ENCODE data around the gene SNRPB. TPM values are rescaled to one million over a fixed set of nuclear protein-coding genes. Genes with fewer than 3 reads are reported as not detected.
"Not testable (repeated sequence)": the region's sequence is repeated elsewhere in the genome, so short reads cannot be mapped to it uniquely, and the experiment has no call there.

SNRPB gene
- 334 TPM for polyA plus RNA-seq

GRCh38 chr20:2470423-2471193 is at the start of gene SNRPB:
Gene SNRPB (minus strand): TSS chr20:2470789. CDS start chr20:2470690, 99 bp downstream.
- Mint-ChIP-seq H3K36me3 (peaks cover 7% of the 10 kb centered on the region), H3K4me3 (peak within 1 kb of the TSS; percentile 98 to 99 (median 98)), H3K4me1 (peaks cover 19 to 28% (median 28%) of the 10 kb centered on the region in 3 donors), H3K9me3 (no peaks in the 10 kb centered on the region), H3K27ac (peak within 1 kb of the TSS; percentile 97 to 99 (median 99)), H3K27me3 (no peaks in the 10 kb centered on the region)

- H3K27me3 Mint-ChIP-seq: peaks cover 4% of the 10 kb centered on the region
- no peak overlapping the region for H3K27ac Mint-ChIP-seq
- no peak overlapping the region for H3K4me3 Mint-ChIP-seq
- no peaks in the 10 kb centered on the region for H3K9me3 Mint-ChIP-seq
- H3K4me1 Mint-ChIP-seq: peaks cover 0 to 5% (median 2%) of the 10 kb centered on the region in 3 donors
- no peaks in the 10 kb centered on the region for H3K36me3 Mint-ChIP-seq
Measured at GRCh38 chr20:2519115-2519809, 48.7 kb upstream of the SNRPB start.

DNA sequence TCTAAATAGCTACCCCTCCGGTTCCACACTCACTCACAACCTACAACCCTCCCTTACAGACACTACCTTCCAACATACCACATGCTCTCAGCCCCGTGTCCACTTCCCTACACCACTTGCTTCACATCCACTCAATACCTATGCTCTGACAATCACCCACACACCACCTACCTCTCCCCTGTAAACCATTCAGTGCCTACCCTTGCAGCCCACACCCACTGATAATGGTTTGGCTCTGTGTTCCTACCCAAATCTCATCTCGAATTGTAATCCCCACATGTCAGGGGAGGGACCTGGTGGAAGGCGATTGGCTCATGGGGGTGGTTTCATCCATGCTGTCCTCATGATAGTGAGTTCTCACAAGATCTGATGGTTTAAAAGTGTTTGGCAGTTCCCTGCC is 48.0 kb upstream of the SNRPB start:
- Mint-ChIP-seq H3K4me1 (peaks cover 0 to 4% (median 2%) of the 10 kb centered on the region in 3 donors), H3K9me3 (no peaks in the 10 kb centered on the region), H3K27ac (no peak overlapping the region), H3K27me3 (peaks cover 7% of the 10 kb centered on the region), H3K36me3 (no peaks in the 10 kb centered on the region), H3K4me3 (no peak overlapping the region)

DNA sequence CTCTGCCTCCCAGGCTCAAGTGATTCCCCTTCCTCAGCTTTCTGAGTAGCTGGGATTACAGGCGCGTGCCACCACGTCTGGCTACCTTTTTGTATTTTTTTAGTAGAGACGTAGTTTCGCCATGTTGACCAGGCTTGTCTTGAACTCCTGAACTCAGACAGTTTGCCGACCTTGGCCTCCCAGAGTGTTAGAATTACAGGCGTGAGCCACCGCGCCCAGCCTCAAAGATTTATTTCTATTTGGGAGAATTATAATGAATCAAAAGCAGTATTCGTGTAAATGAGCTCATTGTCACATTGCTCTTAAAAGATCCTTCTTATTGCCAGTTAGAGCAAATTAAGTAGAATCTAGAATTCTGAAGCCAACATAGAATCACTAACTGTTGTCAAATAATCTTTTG is 47.5 kb upstream of the SNRPB start:
- no peak overlapping the region for H3K27ac Mint-ChIP-seq
- H3K36me3 Mint-ChIP-seq: no peaks in the 10 kb centered on the region
- H3K4me3 Mint-ChIP-seq: no peak overlapping the region
- H3K27me3 Mint-ChIP-seq: peaks cover 4% of the 10 kb centered on the region
- peaks cover 0 to 4% (median 2%) of the 10 kb centered on the region in 3 donors for H3K4me1 Mint-ChIP-seq
- H3K9me3 Mint-ChIP-seq: no peaks in the 10 kb centered on the region

GRCh38 chr20:2516399-2516798 is 45.8 kb upstream of the SNRPB start:
- peaks cover 0 to under 1% (median 0%) of the 10 kb centered on the region in 3 donors for H3K4me1 Mint-ChIP-seq
- no peak overlapping the region for H3K4me3 Mint-ChIP-seq
- peaks cover 6% of the 10 kb centered on the region for H3K27me3 Mint-ChIP-seq
- no peaks in the 10 kb centered on the region for H3K9me3 Mint-ChIP-seq
- no peak overlapping the region for H3K27ac Mint-ChIP-seq
- no peaks in the 10 kb centered on the region for H3K36me3 Mint-ChIP-seq

- H3K36me3 Mint-ChIP-seq: no peaks in the 10 kb centered on the region
- no peaks in the 10 kb centered on the region for H3K9me3 Mint-ChIP-seq
- H3K4me1 Mint-ChIP-seq: no peaks in the 10 kb centered on the region
- H3K4me3 Mint-ChIP-seq: no peak overlapping the region
- H3K27ac Mint-ChIP-seq: no peak overlapping the region
- H3K27me3 Mint-ChIP-seq: peaks cover 11% of the 10 kb centered on the region
Measured at GRCh38 chr20:2515203-2515602, 44.6 kb upstream of the SNRPB start.

GRCh38 chr20:2509794-2510193 is 39.2 kb upstream of the SNRPB start:
- H3K27ac Mint-ChIP-seq: no peak overlapping the region
- peak overlapping the region in 2 of 4 donors; percentile 54 to 99 for H3K4me3 Mint-ChIP-seq
- peaks cover 11 to 12% (median 11%) of the 10 kb centered on the region in 3 donors for H3K4me1 Mint-ChIP-seq
- H3K36me3 Mint-ChIP-seq: no peaks in the 10 kb centered on the region
- H3K9me3 Mint-ChIP-seq: no peaks in the 10 kb centered on the region
- peaks cover 11% of the 10 kb centered on the region for H3K27me3 Mint-ChIP-seq

- H3K27ac Mint-ChIP-seq: peak overlapping the region in 1 of 3 donors; percentile 88
- no peaks in the 10 kb centered on the region for H3K36me3 Mint-ChIP-seq
- H3K4me1 Mint-ChIP-seq: peaks cover 11 to 12% (median 11%) of the 10 kb centered on the region in 3 donors
Measured at GRCh38 chr20:2509468-2509781, 38.8 kb upstream of the SNRPB start.

DNA sequence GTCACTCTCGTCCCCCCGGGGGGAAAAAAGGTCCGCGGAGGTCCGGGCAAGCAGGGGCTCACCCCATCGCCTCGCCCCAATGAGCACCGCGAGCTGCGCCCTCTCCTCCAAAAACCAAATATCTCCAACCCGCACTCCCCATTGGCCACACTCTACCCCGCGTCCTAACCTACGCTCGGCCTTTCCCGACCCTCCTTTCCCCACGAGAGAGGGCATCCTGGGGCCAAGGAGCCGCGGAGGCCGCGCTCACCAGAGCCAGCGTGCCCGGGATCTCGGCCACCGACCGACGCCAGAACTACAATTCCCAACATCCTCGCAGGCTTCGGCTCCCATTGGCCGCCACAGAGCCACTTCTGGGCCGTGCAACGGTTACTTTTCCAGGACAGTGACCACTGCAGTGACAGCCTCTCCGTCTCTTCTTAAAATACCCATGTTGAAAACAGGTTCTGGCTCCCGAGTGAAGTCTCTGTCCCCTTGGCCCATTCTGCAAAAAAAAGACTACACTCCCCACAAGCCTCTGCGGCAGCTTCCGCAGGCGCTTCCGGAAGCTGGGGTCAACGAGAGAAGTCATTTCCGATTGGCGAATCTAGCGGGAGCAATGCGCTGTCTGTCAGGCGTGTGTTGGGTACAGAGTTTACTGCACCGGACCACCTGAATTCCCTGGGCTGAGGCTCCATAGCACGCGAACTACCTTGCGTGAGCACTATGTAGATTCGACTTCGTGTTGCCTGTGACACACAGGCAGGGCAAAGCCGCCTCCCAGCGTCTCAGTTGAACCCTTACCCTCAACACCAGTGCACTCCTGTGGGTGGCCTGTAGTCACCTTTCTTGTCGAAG is 38.3 kb upstream of the SNRPB start, which contains the start of gene ZNF343:
Gene ZNF343, minus strand, starts transcription at position 285 of the 837 bp plus-strand sequence. CDS start 15,020 bp downstream, outside the sequence.
- Mint-ChIP-seq H3K27me3 (peaks cover 10% of the 10 kb centered on the region), H3K4me1 (peaks cover 11 to 12% (median 11%) of the 10 kb centered on the region in 3 donors), H3K27ac (peak within 1 kb of the TSS; percentile 55 to 97 (median 88)), H3K4me3 (peak within 1 kb of the TSS; percentile 95 to 100 (median 99)), H3K9me3 (no peaks in the 10 kb centered on the region), H3K36me3 (no peaks in the 10 kb centered on the region)

More at GRCh38 chr20:2509468-2509781, 38.8 kb upstream of the SNRPB start:
- Mint-ChIP-seq H3K9me3 (no peaks in the 10 kb centered on the region), H3K27me3 (peaks cover 10% of the 10 kb centered on the region), H3K4me3 (peak overlapping the region; percentile 95 to 100 (median 99))

DNA sequence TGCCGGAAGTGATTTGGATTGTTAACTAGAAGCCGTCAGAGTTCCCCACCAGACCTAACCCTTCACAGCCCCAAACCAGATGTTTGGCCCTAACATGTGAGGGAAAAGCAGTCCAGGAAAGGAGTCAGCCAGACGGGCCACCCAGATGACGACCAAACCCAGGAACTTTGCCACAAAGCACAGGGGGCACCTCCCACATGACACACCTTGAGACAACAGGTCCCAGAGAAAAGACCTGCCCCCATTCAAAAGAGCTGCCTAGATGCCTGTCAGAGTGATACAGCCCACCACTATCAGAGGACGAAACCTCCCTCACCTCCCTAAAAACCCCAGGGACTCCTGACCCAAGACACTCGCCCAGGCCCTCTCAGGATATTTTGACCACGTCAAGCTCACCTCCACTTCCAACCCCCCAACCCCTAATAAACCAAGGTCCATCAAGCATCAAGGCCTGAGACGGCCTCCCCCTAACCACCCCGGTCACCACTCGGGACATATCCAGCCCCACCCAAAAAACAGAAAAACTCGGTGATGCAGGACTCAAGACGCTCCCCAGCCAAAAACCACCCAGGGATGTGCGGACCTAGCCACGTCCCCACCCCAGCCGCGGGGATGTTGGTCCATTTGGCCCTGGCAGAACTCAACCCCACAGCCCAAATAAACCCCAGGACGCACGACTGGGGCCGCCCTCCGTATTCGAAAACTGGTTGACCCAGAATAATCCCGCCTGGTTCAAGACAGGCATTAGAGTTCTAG is 37.5 kb upstream of the SNRPB start:
- no peaks in the 10 kb centered on the region for H3K36me3 Mint-ChIP-seq
- peak overlapping the region; percentile 55 to 97 (median 88) for H3K27ac Mint-ChIP-seq
- peaks cover 7% of the 10 kb centered on the region for H3K27me3 Mint-ChIP-seq
- no peaks in the 10 kb centered on the region for H3K9me3 Mint-ChIP-seq
- H3K4me1 Mint-ChIP-seq: peaks cover 11 to 13% (median 12%) of the 10 kb centered on the region in 3 donors
- peak overlapping the region; percentile 95 to 100 (median 99) for H3K4me3 Mint-ChIP-seq

DNA sequence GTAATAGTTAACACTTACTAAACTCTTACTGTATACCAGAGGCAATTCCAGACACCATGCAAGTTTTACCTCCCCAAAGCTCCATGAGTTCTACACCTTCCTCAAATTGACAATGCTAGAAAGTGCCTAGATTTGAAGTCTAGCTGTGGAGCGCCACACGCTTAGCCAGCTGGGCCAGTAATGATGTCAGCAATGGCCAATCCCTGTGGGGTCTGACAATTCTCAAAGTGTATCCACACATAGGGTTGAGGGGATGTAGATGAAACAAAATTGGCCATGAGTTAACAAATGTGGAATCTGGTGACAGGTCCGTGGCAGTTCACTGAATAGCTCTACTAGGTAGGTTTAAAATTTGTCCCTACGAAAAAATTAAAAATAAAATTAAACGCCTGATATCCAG is 36.9 kb upstream of the SNRPB start:
- Mint-ChIP-seq H3K27me3 (peaks cover 7% of the 10 kb centered on the region), H3K4me3 (peak overlapping the region; percentile 81 to 99 (median 97)), H3K36me3 (no peaks in the 10 kb centered on the region), H3K27ac (peak overlapping the region in 2 of 3 donors; percentile 12 to 88), H3K4me1 (peaks cover 11 to 16% (median 12%) of the 10 kb centered on the region in 3 donors), H3K9me3 (no peaks in the 10 kb centered on the region)

- peak overlapping the region in 2 of 4 donors; percentile 28 to 45 for H3K4me3 Mint-ChIP-seq
- H3K36me3 Mint-ChIP-seq, H3K9me3 Mint-ChIP-seq, H3K27me3 Mint-ChIP-seq, H3K27ac Mint-ChIP-seq: not testable (repeated sequence)
- peaks cover 11 to 16% (median 12%) of the 10 kb centered on the region in 3 donors for H3K4me1 Mint-ChIP-seq
Measured at GRCh38 chr20:2506426-2506825, 35.8 kb upstream of the SNRPB start.

- H3K9me3 Mint-ChIP-seq, H3K36me3 Mint-ChIP-seq, H3K27ac Mint-ChIP-seq, H3K27me3 Mint-ChIP-seq: not testable (repeated sequence)
- H3K4me1 Mint-ChIP-seq: peaks cover 11 to 16% (median 12%) of the 10 kb centered on the region in 3 donors
- H3K4me3 Mint-ChIP-seq: peak overlapping the region in 1 of 4 donors; percentile 56
Measured at GRCh38 chr20:2504803-2505202, 34.2 kb upstream of the SNRPB start.

DNA sequence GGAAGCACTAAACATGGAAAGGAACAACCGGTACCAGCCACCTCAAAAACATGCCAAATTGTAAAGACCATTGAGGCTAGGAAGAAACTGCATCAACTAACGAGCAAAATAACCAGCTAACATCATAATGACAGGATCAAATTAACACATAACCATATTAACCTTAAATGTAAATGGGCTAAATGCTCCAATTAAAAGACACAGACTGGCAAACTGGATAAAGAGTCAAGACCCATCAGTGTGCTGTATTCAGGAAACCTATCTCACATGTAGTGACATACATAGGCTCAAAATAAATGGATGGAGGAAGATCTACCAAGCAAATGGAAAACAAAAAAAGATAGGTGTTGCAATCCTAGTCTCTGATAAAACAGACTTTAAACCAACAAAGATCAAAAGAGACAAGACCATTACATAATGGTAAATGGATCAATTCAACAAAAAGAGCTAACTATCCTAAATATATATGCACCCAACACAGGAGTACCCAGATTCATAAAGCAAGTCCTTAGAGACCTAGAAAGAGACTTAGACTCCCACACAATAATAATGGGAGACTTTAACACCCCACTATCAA is 32.3 kb upstream of the SNRPB start:
- not testable (repeated sequence) for H3K36me3 Mint-ChIP-seq, H3K27ac Mint-ChIP-seq, H3K9me3 Mint-ChIP-seq, H3K27me3 Mint-ChIP-seq, H3K4me3 Mint-ChIP-seq
- H3K4me1 Mint-ChIP-seq: peaks cover 2 to 11% (median 3%) of the 10 kb centered on the region in 3 donors
